Liver (tissue), 9 donors: ENCODE measurements around the gene TPST2. TPM values are rescaled to one million over a fixed set of nuclear protein-coding genes. Genes with fewer than 3 reads are reported as not detected.

ENCODE experiments used
- DNase-seq: peaks from one replicate; pipeline ENCODE4 v3.0.0-alpha.2; 2017; ENCODE audit warnings: low spot score
- H3K27ac ChIP-seq, 2 donors: one replicate each; pipeline ENCODE4 v1.7.0; 2013; ENCODE audit warnings: inconsistent platforms in 2 of 2, low read length in 2 of 2, control low read depth in 1 of 2, low read depth in 1 of 2, mild to moderate bottlenecking in 1 of 2
- H3K27me3 ChIP-seq, 4 donors: one replicate each; pipeline versions ENCODE4 v1.6.1 to v1.7.0; 2013; ENCODE audit warnings: low read length in 3 of 4, inconsistent platforms in 1 of 4, mild to moderate bottlenecking in 1 of 4, moderate library complexity in 1 of 4; ENCODE audit not compliant: control insufficient read depth in 4 of 4, insufficient read depth in 4 of 4
- H3K36me3 ChIP-seq, 4 donors: one replicate each; pipeline versions ENCODE4 v1.6.1 to v1.7.0; 2013; ENCODE audit warnings: low read length in 3 of 4, mild to moderate bottlenecking in 3 of 4, low read depth in 1 of 4, moderate library complexity in 1 of 4; ENCODE audit not compliant: control insufficient read depth in 4 of 4, insufficient read depth in 3 of 4
- H3K4me1 ChIP-seq, 4 donors: one replicate each; pipeline versions ENCODE4 v1.6.1 to v1.7.0; 2013; ENCODE audit warnings: low read length in 3 of 4, mild to moderate bottlenecking in 3 of 4, moderate library complexity in 1 of 4; ENCODE audit not compliant: control insufficient read depth in 4 of 4, insufficient read depth in 4 of 4
- H3K4me3 ChIP-seq, 3 donors: one replicate each; pipeline versions ENCODE4 v1.6.1 to v1.7.0; 2013; ENCODE audit warnings: low read length in 3 of 3, control low read depth in 1 of 3, low read depth in 1 of 3, mild to moderate bottlenecking in 1 of 3
- H3K9ac ChIP-seq, 2 donors: one replicate each; pipeline ENCODE4 v1.7.0; 2013; ENCODE audit warnings: low read length in 2 of 2, mild to moderate bottlenecking in 2 of 2, moderate library complexity in 2 of 2, control low read depth in 1 of 2, low read depth in 1 of 2
- H3K9me3 ChIP-seq, 4 donors: one replicate each; pipeline versions ENCODE4 v1.6.1 to v1.7.0; 2013; ENCODE audit warnings: low read length in 3 of 4; ENCODE audit not compliant: control insufficient read depth in 4 of 4
- EGR1 ChIP-seq, 2 donors: IDR thresholded peaks; 2 replicates each; pipeline ENCODE4 v1.6.1; 2016 to 2018; ENCODE audit warnings: antibody characterized with exemption in 2 of 2, low read depth in 2 of 2
- FOXA2 ChIP-seq: IDR thresholded peaks from 2 replicates; pipeline ENCODE4 v1.6.1; 2016; ENCODE audit warnings: antibody characterized with exemption
- GABPA ChIP-seq, 2 donors: IDR thresholded peaks in 1 of 2; conservative IDR thresholded peaks in 1 of 2; 2 replicates each; pipeline ENCODE4 v1.6.1; 2016; ENCODE audit warnings: antibody characterized with exemption in 2 of 2, mild to moderate bottlenecking in 1 of 2, moderate library complexity in 1 of 2
- HNF4A ChIP-seq, 2 donors: conservative IDR thresholded peaks; 2 replicates each; pipeline ENCODE4 v1.6.1; 2016; ENCODE audit warnings: antibody characterized with exemption in 2 of 2, mild to moderate bottlenecking in 2 of 2
- RAD21 ChIP-seq, 2 donors: IDR thresholded peaks; 2 replicates each; pipeline ENCODE4 v1.6.1; 2016; ENCODE audit warnings: antibody characterized with exemption in 2 of 2, mild to moderate bottlenecking in 2 of 2
- RXRA ChIP-seq, 2 donors: IDR thresholded peaks; 2 replicates each; pipeline ENCODE4 v1.6.1; 2017 to 2018; ENCODE audit warnings: antibody characterized with exemption in 2 of 2, mild to moderate bottlenecking in 1 of 2
- SP1 ChIP-seq: IDR thresholded peaks from 2 replicates; pipeline ENCODE4 v1.6.1; 2018; ENCODE audit warnings: antibody characterized with exemption, mild to moderate bottlenecking
- YY1 ChIP-seq: IDR thresholded peaks from 2 replicates; pipeline ENCODE4 v1.6.1; 2016; ENCODE audit warnings: antibody characterized with exemption, mild to moderate bottlenecking
- WGBS: extraction: QIAGEN DNeasy Blood & Tissue Kit; methylation state at CpG from one replicate; pipeline ENCODE4 v1.1.7; 2013; 5-methylcytosine and 5-hydroxymethylcytosine counted together
- polyA plus RNA-seq, 2 donors: library from polyadenylated mRNA; stranded (reverse) in 1 of 2; unstranded in 1 of 2; fragments of 200-250 nt in 1 of 2; fragments of >200 nt in 1 of 2; fragmentation: Nextera tagmentation in 1 of 2; extraction: Ambion mirVana in 1 of 2; gene quantifications; one replicate each; pipeline versions ENCODE4 v1.2.1 to v1.2.3, GENCODE V29; 2013 to 2015
- total RNA-seq, 2 donors: library from RNA; depleted of rRNA; stranded (reverse); fragments of >200 nt; gene quantifications; one replicate each; pipeline ENCODE4 v1.2.3, GENCODE V29; 2014
- TF ChIP-seq, protein P1 (sequence below): IDR thresholded peaks from 2 replicates; pipeline ENCODE4 v1.6.1; 2016; ENCODE audit warnings: antibody characterized with exemption
- TF ChIP-seq, protein P2 (sequence below): IDR thresholded peaks from 2 replicates; pipeline ENCODE4 v1.6.1; 2016; ENCODE audit warnings: antibody characterized with exemption
- TF ChIP-seq, protein P3 (sequence below): fragments of 150-350 bp; IDR thresholded peaks from 2 replicates; pipeline ENCODE4 v1.5.1; 2017; ENCODE audit warnings: improper control_type of control experiment, low read depth, low read length; ENCODE audit not compliant: missing input control
- TF ChIP-seq, protein P4 (sequence below): IDR thresholded peaks from 2 replicates; pipeline ENCODE4 v1.6.1; 2016; ENCODE audit warnings: antibody characterized with exemption, mild to moderate bottlenecking
- donor health status: healthy.
- donor health status: healthy.
- donor health status: healthy.
- donor health status: healthy.
- donor health status: healthy.

The TPST2 gene
- total and polyA plus RNA-seq, 4 donors = 33.3 to 109 (median 69.7) TPM

DNA sequence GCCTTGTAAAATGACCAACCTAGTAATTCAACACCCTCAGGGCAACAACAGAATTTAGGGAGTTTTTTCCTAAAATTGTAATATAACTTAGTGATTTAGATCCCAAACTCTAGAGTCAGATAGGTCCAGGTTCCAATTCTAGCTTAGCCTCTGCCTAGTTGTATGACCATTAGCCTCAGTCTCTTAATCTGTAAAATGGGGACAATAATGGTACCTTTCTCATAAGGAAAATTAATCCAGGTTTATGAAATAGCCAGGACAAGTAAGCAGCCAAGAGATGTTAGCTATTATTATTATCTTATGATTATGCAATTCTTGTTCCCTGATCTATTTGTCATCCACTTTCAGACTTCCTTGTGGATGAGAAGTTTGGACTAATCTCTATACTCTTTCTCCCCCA is 81.8 kb downstream of the TPST2 start:
- H3K36me3 ChIP-seq = peaks cover 14 to 55% (median 43%) of the 10 kb centered on the region in 4 donors
- H3K9me3 ChIP-seq = no peaks in the 10 kb centered on the region
- no peak for DNase-seq
- H3K4me1 ChIP-seq = peaks cover 1 to 32% (median 26%) of the 10 kb centered on the region in 4 donors
- H3K4me3 ChIP-seq = no peak overlapping the region
- TF ChIP-seq EGR1 (IDR thresholded peaks at IDR 0.05; ENCODE audit: low read depth in 2 of 2) = no peak
- TF ChIP-seq, protein P1, sequence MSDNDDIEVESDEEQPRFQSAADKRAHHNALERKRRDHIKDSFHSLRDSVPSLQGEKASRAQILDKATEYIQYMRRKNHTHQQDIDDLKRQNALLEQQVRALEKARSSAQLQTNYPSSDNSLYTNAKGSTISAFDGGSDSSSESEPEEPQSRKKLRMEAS = no peak
- no peak overlapping the region for H3K9ac ChIP-seq
- no peaks in the 10 kb centered on the region for H3K27me3 ChIP-seq
- H3K27ac ChIP-seq = no peak overlapping the region

DNA sequence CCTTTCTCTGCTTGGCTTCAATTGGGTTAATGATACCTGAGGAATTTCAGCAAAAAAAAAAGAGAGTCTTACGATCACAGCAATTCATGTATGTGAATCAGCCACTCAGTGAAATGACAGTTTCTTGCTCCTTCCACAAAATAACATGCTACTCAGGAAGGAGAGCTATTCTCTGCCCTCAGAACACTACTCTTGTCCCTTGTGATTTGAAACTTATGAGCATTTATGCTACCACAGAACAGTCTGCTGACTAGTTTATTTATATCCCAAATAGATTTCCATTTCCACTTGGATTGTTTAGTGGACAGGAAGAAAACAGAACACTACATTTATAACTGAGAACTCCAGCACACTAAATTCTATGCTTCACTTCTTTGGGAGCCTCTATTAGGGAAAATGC is 86.2 kb downstream of the TPST2 start:
- no peak for TF ChIP-seq GABPA (IDR thresholded peaks at IDR 0.05 in 1 of 2, conservative IDR thresholded peaks at IDR 0.05 in 1 of 2)
- no peak for TF ChIP-seq YY1
- no peak for TF ChIP-seq FOXA2
- no peak for TF ChIP-seq RAD21 (IDR thresholded peaks at IDR 0.05)
- TF ChIP-seq, protein P2, sequence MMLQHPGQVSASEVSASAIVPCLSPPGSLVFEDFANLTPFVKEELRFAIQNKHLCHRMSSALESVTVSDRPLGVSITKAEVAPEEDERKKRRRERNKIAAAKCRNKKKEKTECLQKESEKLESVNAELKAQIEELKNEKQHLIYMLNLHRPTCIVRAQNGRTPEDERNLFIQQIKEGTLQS = no peak
- no peak for TF ChIP-seq SP1
- WGBS = 75% methylated on average over 1 of the region's 1 CpG
- Histone ChIP-seq H3K4me1 (peaks cover 0 to 16% (median 12%) of the 10 kb centered on the region in 4 donors), H3K27ac (peak overlapping the region; percentile 36 to 78), H3K9me3 (no peaks in the 10 kb centered on the region), H3K9ac (no peak overlapping the region), H3K27me3 (no peaks in the 10 kb centered on the region), H3K36me3 (peaks cover 26 to 79% (median 64%) of the 10 kb centered on the region in 4 donors), H3K4me3 (no peak overlapping the region)
- DNase-seq = no peak

DNA sequence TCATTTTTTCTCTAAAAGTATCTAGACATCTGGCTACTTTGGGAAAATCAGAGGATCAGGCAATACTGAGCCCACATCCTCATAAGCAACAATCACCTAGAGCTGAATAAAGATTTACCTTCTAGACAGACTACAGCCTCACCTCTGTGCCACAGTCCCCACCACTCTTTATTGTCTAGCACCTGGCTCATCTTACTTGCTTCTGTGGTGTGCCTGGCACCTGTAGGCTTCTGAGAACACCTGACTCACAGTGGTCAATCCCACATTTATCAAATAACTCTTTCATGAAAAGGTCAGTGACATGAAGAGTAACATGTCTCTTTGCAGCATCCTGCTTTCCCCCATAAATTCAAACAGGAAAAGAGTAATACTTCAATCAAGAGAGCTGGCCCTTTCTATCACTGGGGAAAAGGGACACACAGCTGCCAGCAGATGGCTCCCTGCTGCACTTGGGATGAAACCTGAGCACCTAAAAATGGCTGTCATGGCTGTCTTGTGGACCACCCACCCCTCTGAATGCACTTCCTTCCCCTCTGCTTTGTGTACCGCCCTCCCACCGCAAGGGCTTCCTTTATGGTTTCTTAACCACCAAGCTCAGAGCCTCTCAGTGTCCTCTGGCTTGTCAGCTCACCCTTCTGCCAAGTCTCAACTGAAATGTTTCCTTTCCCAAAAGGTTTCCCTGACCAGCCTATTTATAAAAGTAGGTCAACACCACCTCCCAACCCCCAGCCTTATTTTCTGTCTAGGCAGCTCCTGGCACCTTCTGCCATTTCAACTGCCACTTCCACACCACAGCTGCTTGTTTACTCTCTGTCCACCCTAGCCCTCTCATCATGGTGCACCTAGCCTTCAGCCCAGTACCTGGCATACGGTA is 87.0 kb downstream of the TPST2 start:
- Histone ChIP-seq H3K9ac (peak overlapping the region in 1 of 2 donors; percentile 20), H3K27ac (peak overlapping the region; percentile 36 to 78), H3K27me3 (no peaks in the 10 kb centered on the region), H3K4me1 (peaks cover 0 to 16% (median 12%) of the 10 kb centered on the region in 4 donors), H3K4me3 (no peak overlapping the region), H3K36me3 (peaks cover 24 to 76% (median 64%) of the 10 kb centered on the region in 4 donors), H3K9me3 (no peaks in the 10 kb centered on the region)
- WGBS = 30% methylated on average over 3 of the region's 3 CpGs
- DNase-seq = peak; percentile 43
- TF ChIP-seq, protein P3, sequence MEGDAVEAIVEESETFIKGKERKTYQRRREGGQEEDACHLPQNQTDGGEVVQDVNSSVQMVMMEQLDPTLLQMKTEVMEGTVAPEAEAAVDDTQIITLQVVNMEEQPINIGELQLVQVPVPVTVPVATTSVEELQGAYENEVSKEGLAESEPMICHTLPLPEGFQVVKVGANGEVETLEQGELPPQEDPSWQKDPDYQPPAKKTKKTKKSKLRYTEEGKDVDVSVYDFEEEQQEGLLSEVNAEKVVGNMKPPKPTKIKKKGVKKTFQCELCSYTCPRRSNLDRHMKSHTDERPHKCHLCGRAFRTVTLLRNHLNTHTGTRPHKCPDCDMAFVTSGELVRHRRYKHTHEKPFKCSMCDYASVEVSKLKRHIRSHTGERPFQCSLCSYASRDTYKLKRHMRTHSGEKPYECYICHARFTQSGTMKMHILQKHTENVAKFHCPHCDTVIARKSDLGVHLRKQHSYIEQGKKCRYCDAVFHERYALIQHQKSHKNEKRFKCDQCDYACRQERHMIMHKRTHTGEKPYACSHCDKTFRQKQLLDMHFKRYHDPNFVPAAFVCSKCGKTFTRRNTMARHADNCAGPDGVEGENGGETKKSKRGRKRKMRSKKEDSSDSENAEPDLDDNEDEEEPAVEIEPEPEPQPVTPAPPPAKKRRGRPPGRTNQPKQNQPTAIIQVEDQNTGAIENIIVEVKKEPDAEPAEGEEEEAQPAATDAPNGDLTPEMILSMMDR = peak; percentile 55
- TF ChIP-seq, protein P4, sequence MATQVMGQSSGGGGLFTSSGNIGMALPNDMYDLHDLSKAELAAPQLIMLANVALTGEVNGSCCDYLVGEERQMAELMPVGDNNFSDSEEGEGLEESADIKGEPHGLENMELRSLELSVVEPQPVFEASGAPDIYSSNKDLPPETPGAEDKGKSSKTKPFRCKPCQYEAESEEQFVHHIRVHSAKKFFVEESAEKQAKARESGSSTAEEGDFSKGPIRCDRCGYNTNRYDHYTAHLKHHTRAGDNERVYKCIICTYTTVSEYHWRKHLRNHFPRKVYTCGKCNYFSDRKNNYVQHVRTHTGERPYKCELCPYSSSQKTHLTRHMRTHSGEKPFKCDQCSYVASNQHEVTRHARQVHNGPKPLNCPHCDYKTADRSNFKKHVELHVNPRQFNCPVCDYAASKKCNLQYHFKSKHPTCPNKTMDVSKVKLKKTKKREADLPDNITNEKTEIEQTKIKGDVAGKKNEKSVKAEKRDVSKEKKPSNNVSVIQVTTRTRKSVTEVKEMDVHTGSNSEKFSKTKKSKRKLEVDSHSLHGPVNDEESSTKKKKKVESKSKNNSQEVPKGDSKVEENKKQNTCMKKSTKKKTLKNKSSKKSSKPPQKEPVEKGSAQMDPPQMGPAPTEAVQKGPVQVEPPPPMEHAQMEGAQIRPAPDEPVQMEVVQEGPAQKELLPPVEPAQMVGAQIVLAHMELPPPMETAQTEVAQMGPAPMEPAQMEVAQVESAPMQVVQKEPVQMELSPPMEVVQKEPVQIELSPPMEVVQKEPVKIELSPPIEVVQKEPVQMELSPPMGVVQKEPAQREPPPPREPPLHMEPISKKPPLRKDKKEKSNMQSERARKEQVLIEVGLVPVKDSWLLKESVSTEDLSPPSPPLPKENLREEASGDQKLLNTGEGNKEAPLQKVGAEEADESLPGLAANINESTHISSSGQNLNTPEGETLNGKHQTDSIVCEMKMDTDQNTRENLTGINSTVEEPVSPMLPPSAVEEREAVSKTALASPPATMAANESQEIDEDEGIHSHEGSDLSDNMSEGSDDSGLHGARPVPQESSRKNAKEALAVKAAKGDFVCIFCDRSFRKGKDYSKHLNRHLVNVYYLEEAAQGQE = no peak
- TF ChIP-seq YY1 (peak; percentile 67), EGR1 (IDR thresholded peaks at IDR 0.05; ENCODE audit: low read depth in 2 of 2) (no peak), RXRA (IDR thresholded peaks at IDR 0.05) (peak in 1 of 2 donors; percentile 33), HNF4A (conservative IDR thresholded peaks at IDR 0.05) (no peak), RAD21 (IDR thresholded peaks at IDR 0.05) (peak; percentile 82)
